Measurements from ENCODE around the gene TNFRSF14. TPM values are rescaled to one million over a fixed set of nuclear protein-coding genes. Genes with fewer than 3 reads are reported as not detected.

Gene TNFRSF14
- total RNA-seq, 4 donors from 2014 or later, result 3.4 to 11.5 (median 5.0) TPM

GRCh38 chr1:2587860-2588571, 31.8 kb downstream of the TNFRSF14 start:
- no peak for DNase-seq

DNA sequence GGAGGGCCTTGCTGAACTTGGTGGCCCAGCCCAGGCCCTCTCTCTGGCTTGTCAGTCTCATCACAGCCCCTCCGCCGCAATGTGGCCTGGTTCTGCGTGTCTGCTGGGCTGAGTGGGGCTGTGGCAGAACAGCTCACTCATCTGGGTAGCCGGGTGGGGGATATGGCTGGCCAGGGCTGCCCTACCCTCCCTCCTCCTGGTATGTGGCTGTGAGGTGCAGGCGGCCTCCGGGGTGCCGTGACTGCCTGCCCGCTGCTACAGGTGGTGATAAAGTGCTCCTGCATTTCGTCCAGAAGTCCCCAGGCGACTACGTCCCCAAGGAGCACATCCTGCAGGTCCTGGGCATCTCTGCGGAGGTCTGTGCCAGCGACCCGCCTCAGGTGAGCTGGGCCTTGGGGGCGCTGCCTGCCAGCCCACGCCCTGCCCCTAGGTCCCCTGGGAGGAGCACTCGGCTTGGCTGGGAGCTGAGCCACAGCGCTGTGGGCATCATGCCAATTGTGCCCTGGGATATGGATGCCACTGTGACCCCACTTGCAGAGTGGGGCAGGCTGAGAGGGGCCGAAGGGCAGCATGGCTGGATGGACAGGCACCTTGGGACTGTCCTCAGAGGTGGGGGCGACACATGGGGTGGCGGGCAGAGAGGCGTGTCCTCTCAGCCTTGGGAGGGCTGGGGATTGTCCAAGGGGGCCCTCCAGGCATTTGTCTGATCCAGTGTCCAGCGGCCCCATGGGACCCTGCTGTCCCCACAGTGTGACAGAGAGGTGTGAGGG, 32.7 kb downstream of the TNFRSF14 start:
- H3K4me1 ChIP-seq, result peaks cover 11 to 17% of the 10 kb centered on the region in 2 donors
- in situ Hi-C loops (cut with MboI; ENCODE audit: low sequenced_read_pairs in 4 of 4), result loop anchor here in 2 of 4 donors (25.0 kb wide), 1 partner anchor 402 kb away; the partner anchor contains the start of gene FAAP20 (in 2 of the 2)
- ATAC-seq (no peak), DNase-seq (no peak)
- no peak for TF ChIP-seq POLR2A (IDR thresholded peaks at IDR 0.05)
- no peak overlapping the region for H3K4me3 ChIP-seq
- no peak overlapping the region for H3K27ac ChIP-seq
- H3K9me3 ChIP-seq, result no peaks in the 10 kb centered on the region
- intact Hi-C loops (cut with DNase I; ENCODE audit: low total_unique reads), result loop anchor here (5.0 kb wide), 1 partner anchor 392 kb away; no protein-coding TSS in a partner anchor
- no peaks in the 10 kb centered on the region for H3K36me3 ChIP-seq
- H3K27me3 ChIP-seq, result peaks cover 0 to 10% (median 3%) of the 10 kb centered on the region in 3 donors

More at GRCh38 chr1:2587860-2588571, 31.8 kb downstream of the TNFRSF14 start:
- Histone ChIP-seq H3K4me3 (peak overlapping the region in 1 of 4 donors; percentile 75), H3K27me3 (peaks cover 0 to 5% (median 0%) of the 10 kb centered on the region in 3 donors), H3K9me3 (no peaks in the 10 kb centered on the region), H3K4me1 (peaks cover 11 to 17% of the 10 kb centered on the region in 2 donors), H3K27ac (no peak overlapping the region), H3K36me3 (no peaks in the 10 kb centered on the region)
- in situ Hi-C loops (cut with MboI; ENCODE audit: low sequenced_read_pairs in 4 of 4), result loop anchor here in 2 of 4 donors (25.0 kb wide), 1 partner anchor 401 kb away; the partner anchor contains the start of gene FAAP20 (in 2 of the 2)
- intact Hi-C loops (cut with DNase I; ENCODE audit: low total_unique reads), result loop anchor here (5.0 kb wide), 1 partner anchor 391 kb away; no protein-coding TSS in a partner anchor
- TF ChIP-seq, protein P1, sequence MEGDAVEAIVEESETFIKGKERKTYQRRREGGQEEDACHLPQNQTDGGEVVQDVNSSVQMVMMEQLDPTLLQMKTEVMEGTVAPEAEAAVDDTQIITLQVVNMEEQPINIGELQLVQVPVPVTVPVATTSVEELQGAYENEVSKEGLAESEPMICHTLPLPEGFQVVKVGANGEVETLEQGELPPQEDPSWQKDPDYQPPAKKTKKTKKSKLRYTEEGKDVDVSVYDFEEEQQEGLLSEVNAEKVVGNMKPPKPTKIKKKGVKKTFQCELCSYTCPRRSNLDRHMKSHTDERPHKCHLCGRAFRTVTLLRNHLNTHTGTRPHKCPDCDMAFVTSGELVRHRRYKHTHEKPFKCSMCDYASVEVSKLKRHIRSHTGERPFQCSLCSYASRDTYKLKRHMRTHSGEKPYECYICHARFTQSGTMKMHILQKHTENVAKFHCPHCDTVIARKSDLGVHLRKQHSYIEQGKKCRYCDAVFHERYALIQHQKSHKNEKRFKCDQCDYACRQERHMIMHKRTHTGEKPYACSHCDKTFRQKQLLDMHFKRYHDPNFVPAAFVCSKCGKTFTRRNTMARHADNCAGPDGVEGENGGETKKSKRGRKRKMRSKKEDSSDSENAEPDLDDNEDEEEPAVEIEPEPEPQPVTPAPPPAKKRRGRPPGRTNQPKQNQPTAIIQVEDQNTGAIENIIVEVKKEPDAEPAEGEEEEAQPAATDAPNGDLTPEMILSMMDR (IDR thresholded peaks at IDR 0.05 in 4 of 5, conservative IDR thresholded peaks at IDR 0.05 in 1 of 5), result no peak
- no peak for TF ChIP-seq POLR2A (IDR thresholded peaks at IDR 0.05)
- ATAC-seq, result no peak

DNA sequence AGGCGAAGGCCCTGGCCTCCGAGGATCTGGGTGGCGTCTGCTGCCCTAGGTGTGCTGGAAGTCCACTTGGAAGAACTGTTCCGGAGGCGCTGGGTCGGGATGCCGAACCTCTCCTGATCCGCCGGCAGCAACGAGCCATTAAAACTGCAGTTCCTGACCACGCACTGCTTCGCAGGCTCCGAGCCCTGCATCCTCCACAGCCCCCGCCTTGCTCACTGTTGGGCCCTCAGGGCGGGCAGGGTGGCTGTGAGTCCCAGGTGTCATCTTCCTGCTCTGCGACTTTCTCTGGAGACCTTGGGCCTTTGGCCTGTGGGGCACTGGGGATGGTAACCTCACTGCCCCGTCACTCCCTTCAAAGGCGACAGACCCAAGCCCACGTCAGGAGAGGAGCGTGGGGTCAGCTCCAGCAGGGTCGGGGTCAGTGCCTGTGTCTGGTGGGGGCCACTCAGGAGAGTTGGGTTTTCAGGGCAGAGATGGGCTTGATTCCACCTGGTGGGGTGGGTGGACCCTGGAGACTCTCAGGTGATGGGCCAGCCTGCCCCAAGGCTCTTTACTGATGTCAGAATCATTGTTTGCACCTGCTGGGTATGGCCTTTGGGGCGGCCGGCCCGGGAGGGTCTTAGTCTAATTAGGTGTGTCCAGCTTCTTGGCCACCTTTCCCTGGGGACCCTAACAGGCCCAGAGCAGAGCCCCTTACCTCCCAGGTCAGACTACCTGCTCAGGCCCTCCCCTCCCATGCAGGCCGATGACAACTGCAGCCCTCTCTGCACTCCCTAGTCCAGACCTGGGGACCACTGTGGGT, 33.5 kb downstream of the TNFRSF14 start:
- DNase-seq (no peak), ATAC-seq (no peak)
- TF ChIP-seq, protein P1 (IDR thresholded peaks at IDR 0.05 in 4 of 5, conservative IDR thresholded peaks at IDR 0.05 in 1 of 5), result no peak
- no peak for TF ChIP-seq POLR2A (IDR thresholded peaks at IDR 0.05)
- intact Hi-C loops (cut with DNase I; ENCODE audit: low total_unique reads) (loop anchor here (5.0 kb wide), 1 partner anchor 392 kb away; no protein-coding TSS in a partner anchor), in situ Hi-C loops (cut with MboI; ENCODE audit: low sequenced_read_pairs in 4 of 4) (loop anchor here in 2 of 4 donors (25.0 kb wide), 1 partner anchor 402 kb away; the partner anchor contains the start of gene FAAP20 (in 2 of the 2))
- no peak overlapping the region for H3K4me3 ChIP-seq
- peaks cover 3 to 16% (median 5%) of the 10 kb centered on the region in 3 donors for H3K27me3 ChIP-seq
- H3K9me3 ChIP-seq, result no peaks in the 10 kb centered on the region
- H3K4me1 ChIP-seq, result peaks cover 10 to 17% of the 10 kb centered on the region in 2 donors
- H3K36me3 ChIP-seq, result no peaks in the 10 kb centered on the region
- H3K27ac ChIP-seq, result no peak overlapping the region

GRCh38 chr1:2590233-2591141, 34.3 kb downstream of the TNFRSF14 start:
- H3K9me3 ChIP-seq, result no peaks in the 10 kb centered on the region
- TF ChIP-seq, protein P1 (IDR thresholded peaks at IDR 0.05 in 4 of 5, conservative IDR thresholded peaks at IDR 0.05 in 1 of 5), result no peak
- TF ChIP-seq POLR2A (IDR thresholded peaks at IDR 0.05), result no peak
- H3K4me3 ChIP-seq, result no peak overlapping the region
- no peak for DNase-seq
- intact Hi-C loops (cut with DNase I; ENCODE audit: low total_unique reads), result no loop called here
- no peak for ATAC-seq
- in situ Hi-C loops (cut with MboI; ENCODE audit: low sequenced_read_pairs in 4 of 4), result loop anchor here in 2 of 4 donors (25.0 kb wide), 1 partner anchor 403 kb away; the partner anchor contains the start of gene FAAP20 (in 2 of the 2)
- peaks cover 1 to 10% of the 10 kb centered on the region in 2 donors for H3K4me1 ChIP-seq
- H3K36me3 ChIP-seq, result no peaks in the 10 kb centered on the region
- H3K27me3 ChIP-seq, result peaks cover 3 to 24% (median 5%) of the 10 kb centered on the region in 3 donors
- no peak overlapping the region for H3K27ac ChIP-seq
